Stimulated activated CD8-positive, alpha-beta memory T cell treated with anti-CD3 and anti-CD28 coated beads, Interleukin-7, amount 100 ng/mL, for 24 hours (primary cell): ENCODE measurements around the gene SNORC.

Source experiments
- DNase-seq: peaks from one replicate; pipeline ENCODE4 v3.0.0-alpha.2; 2020; ENCODE audit warnings: low read depth

Gene SNORC

GRCh38 chr2:232926431-232926939, 56.4 kb downstream of the SNORC start:
- no peak for DNase-seq

GRCh38 chr2:232927032-232927792, 57.1 kb downstream of the SNORC start:
- DNase-seq, result no peak

DNA sequence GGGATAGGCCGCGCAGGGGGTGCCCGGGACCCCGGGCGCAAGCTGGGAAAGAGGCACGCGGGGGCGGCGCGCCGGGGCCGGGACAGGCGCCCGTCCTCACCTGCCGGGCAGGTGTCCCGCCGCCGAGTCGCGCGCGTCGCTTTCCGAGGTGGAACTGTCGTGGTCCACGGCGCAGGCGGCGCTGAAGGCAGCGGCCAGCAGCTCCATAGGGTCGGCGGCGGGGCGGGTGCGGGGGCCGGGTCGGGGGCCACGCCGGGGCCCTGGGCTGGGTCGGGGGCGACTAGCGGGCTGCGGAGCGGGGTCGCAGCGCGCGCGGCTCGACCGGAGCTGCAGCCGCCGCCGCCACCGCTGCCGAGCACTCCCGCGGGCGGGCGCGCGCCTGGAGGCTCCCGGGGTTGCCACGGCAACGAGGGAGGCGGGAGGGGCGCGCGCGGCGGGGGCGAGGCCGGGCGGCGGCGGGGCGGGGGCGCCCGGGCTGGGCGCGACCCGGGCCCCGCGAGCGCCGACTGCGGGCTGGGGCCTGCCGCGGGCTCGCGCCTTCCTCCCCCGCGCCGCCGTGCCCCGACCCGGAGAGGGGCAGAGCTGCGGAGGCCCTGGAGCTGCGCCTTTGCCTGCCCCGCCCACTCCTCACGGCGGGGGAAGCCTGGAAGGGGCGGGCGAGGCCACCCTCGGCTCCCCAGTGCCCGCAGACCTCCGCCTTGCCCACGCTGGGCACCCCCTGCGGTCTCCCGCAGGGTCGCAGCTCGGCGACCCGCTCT, 57.9 kb downstream of the SNORC start:
- DNase-seq, result no peak
